PC-9 (cell line): ENCODE measurements around the gene SLC38A3.

Experiments
- EZH2 ChIP-seq: fragments of 200-600 bp; sonication (generic); IDR thresholded peaks from 2 replicates; pipeline ENCODE4 v1.8.0; 2017; ENCODE audit warnings: antibody characterized with exemption, low read depth
- TF ChIP-seq, protein P1 (sequence below): fragments of 200-600 bp; sonication (generic); conservative IDR thresholded peaks from 2 replicates; pipeline ENCODE4 v1.6.1; 2017; ENCODE audit warnings: mixed run types, antibody characterized with exemption, mild to moderate bottlenecking, moderate library complexity

DNA sequence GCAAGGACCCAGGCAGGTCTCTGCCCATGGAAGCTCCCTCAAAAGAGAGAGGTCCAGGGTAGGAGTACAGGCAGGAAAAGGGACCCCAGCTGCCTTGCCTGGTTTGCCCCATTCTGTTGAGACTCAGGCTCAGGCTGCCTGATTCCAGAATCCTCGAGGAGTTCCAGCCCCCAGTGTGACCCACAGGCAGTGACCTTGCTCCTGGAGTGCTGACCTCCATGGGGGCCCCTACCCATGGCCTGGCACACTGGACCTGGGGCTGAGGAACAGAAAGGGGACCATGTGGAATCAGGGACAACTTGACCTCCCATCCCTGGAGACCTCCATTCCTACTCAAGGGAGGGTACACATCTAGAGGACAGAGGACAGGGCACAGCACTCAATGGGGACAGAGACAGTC is 60.5 kb downstream of the SLC38A3 start:
- no peak for TF ChIP-seq EZH2
- TF ChIP-seq, protein P1, sequence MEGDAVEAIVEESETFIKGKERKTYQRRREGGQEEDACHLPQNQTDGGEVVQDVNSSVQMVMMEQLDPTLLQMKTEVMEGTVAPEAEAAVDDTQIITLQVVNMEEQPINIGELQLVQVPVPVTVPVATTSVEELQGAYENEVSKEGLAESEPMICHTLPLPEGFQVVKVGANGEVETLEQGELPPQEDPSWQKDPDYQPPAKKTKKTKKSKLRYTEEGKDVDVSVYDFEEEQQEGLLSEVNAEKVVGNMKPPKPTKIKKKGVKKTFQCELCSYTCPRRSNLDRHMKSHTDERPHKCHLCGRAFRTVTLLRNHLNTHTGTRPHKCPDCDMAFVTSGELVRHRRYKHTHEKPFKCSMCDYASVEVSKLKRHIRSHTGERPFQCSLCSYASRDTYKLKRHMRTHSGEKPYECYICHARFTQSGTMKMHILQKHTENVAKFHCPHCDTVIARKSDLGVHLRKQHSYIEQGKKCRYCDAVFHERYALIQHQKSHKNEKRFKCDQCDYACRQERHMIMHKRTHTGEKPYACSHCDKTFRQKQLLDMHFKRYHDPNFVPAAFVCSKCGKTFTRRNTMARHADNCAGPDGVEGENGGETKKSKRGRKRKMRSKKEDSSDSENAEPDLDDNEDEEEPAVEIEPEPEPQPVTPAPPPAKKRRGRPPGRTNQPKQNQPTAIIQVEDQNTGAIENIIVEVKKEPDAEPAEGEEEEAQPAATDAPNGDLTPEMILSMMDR: no peak
